ENCODE measurements around the gene RCC1.
"Not testable (repeated sequence)": the region's sequence is repeated elsewhere in the genome, so short reads cannot be mapped to it uniquely, and the experiment has no call there.

Gene RCC1

DNA sequence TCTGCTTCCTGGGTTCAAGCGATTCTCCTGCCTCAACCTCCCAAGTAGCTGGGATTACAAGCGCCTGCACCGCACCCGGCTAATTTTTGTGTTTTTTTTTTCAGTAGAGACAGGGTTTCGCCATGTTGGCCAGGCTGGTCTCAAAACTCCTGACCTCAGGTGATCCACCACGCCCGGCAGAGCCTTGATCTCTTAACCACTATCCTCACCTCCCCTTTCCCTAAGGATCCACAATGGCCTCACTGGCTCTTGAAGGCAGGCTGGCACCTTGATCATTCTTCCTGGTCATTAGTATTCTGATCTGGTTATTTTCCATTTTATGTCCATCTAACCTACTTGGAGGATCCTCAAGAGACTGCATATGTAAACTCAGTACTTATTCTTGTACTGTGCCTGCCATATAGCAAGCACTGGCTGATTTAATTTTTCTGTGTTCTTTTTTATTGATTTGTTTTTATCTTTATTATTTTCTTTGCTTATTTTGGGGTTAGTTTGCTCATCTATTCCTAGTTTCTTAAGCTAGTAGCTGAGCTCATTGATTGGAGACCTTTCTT, 6.3 kb downstream of the RCC1 start:
- no peak for DNase-seq

DNA sequence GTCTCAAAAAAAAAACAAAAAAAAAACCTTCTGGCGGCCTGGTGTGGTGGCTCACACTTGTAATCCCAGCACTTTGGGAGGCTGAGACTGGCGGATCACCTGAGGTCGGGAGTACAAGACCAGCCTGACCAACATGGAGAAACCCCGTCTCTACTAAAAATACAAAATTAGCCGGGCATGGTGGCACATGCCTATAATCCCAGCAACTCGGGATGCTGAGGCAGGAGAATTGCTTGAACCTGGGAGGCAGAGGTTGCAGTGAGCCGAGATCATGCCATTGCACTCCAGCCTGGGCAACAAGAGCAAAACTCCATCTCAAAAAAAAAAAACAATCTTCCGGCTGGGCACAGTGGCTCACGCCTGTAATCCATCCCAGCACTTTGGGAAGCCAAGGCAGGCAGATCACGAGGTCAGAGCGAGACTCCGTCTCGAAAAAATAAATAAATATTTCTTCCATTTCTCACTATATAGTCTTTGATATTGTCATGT, 8.6 kb downstream of the RCC1 start:
- DNase-seq: not testable (repeated sequence)

DNA sequence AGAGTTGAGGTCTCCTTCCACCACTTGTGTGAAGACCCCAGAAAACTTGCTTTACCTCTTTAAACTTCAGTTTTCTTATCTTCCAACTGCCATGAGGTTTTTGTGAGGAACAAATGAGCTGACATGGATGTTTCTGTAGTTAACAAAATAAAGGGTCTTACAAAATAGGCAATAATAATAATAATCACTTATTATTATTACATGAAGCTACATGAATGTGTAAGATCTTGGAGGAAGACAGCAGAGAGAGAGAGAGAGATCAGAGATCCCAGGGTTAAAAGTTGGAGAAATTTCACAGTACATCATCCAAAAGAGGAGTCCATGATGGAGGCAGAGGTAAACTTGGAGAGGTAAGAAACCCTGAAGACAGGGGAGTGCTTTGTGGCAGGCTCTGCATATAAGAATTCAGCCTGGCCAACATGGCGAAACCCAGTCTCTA, 10.7 kb downstream of the RCC1 start:
- DNase-seq: no peak

DNA sequence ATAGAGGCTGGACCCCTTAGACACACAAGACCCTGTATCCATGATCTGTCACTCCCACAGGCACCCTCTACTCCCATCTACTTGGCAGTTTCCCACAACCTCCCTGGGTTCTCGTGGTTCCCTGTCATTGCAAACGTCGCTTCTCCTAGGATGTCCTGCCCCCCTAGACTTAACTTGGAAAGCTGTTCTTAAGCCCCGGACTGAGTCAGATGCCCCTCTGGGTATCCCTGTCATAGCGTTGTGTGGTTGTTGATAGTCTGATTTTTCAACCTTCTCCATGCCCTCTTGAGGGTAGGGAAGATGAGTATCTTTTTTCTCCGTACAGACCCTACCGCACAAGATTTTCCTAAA, 11.8 kb downstream of the RCC1 start:
- no peak for DNase-seq

DNA sequence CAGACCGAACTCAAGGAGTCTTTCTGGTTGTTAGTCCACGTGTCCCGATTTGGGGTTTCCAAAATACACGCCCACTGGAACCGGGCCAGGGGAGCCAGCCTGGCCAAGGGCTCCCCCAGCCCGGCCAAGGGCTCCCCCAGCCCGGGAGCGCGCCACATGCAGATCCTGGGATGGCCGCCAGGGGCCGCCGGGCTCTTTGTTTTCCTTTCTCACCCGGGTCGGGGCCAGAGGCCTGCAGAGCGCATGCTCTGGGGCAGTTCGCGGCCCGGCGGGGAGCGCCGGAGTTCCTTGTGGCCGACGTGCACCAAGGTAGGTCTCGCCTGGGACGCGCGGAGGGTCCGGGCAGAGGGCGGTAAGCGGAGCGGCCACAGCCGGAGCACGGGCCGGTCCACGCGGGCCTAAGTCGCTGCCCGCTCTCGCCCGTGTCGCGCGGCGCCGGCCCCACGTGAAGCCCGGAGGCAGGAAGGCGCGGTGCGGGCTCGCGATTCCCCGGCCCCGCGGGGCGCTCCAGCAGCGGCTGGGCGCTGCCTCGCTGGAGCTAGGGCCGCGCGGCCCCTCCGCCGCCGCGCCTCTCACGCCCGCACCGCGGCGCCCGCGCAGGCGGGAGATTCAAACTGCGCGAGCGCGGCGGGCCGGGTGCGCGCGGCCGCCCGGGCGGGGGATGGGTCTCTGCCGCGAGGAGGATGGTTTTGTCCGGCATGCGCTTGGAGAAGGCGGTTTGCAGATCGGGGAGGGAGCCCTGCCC, 12.3 kb downstream of the RCC1 start:
- peak; percentile 91 to 96 (median 93) for DNase-seq

DNA sequence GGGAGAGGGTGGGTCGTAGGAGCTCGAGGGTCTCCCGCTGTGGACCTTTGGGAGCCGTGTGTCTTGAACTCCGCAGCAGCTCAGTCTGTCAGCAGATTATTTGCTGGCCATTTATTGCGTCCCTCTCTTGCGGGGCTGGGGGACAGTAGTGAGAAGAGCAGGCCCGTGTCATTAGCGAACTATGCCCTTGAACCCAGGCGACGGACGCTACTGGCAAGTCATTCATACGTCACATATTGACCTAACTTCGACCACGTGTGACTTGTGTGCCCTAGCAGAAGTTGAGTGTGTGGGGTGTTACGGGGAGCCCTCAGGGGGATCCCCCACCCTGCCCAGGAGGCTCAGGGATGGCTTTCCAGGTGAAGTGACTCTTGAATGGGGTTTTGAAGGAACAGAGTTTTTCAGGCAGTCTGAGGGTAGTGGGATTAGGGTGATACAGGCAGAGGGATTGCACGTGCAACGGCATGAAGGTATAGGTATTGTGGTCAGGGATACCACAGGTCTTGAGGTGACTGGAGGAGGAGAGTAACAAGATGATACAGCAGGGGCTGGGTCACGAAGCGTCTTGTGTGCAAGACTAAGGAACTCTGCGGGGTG, 13.0 kb downstream of the RCC1 start:
- peak; percentile 57 to 63 (median 58) for DNase-seq

DNA sequence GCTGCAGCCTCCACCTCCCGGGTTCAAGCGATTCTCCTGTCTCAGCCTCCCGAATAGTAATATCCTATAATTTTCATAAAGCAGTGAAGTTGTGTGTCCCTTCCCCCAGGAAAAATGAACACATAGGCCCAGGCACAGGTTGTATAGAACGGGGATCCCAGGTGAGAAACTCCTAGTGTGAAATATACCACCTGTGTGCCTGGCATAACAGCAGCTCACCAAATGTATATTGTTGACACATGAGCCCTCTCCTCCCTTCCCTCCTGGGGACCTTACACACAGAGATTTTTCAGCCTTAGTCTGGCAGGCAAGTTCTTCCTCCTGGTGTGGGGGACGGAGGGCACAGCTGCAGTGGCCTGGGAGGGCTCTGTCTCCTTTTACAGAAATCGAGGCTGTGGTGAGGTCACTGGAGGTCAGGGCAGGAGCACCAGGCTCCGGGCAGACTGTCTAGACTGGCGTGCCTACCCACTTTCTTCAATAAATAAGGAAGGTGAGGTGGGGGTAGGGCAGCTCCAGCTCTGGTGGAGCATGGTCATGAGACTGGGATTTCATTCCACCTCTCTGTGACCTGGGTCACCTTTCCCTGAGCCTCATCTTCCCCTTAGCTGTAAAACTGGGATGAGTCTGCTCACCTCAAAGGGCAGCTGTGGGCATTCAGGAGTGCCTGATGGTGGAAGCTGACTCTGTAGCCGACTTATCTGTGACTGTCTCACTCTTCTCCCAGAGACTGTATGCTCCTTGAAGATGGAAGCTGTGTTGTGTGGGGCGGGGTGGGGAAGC, 14.3 kb downstream of the RCC1 start:
- DNase-seq: no peak

DNA sequence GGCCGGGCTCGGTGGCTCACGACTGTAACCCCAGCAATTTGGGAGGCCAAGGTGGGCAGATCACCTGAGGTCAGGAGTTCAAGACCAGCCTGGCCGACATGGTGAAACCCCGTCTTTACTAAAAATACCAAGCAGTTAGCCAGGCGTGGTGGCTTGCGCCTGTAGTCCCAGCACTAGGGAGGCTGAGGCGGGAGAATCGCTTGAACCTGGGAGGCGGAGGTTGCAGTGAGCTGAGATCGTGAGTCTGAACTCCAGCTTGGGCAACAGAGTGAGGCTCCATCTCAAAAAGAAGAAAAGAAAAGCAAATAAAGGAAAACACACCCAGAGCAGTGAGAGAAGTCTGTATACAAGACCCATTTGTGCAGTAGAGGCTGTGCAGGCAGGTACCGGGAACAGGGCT, 15.0 kb downstream of the RCC1 start:
- DNase-seq: not testable (repeated sequence)

DNA sequence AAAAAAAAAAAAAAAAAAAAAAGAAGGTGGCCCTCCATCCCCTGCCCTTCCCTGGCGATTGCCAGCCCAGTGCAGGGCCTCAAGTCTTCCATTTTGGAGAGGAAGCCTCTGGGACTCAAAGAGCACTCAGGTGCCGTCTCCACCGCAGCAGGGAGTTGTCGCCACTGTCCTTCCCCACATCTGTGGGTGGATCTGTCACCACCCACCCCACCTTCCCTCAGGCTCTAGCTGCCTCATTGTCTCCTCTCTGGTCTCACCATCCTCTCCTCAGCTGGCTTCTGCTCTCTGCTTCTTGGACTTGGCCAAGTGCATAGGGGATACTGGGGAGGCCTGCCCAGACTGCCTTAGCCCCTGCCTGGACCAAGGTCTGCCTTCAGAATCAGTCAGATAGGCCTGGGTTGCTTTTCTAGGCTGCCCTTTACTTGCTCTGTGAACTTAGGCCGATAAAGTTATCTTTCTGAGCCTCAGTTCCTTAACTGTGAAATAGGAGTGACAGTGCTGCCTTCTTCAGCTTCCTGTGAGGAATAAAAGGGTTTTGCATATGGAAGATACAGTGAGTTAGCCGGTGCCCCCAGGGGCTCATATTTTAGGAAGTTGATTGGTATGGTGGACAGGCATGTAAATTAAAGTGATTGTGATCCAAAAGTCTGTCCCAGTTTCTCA, 15.8 kb downstream of the RCC1 start:
- DNase-seq: no peak

DNA sequence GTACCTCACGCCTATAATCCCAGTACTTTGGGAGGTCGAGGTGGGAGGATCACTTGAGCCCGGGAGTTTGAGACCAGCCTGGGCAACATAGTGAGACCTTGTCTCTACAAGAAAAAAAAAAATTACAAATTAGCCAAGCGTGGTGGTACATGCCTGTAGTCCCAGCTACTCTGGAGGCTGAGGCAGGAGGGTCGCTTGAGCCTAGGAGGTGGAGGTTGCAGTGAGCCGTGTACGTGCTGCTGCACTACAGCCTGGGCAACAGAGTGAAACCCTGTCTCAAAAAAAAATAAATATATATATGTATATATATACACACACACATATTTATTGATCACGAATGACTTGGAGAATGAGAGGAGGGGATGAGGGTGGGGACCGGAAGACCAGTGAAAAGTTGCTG, 16.7 kb downstream of the RCC1 start:
- not testable (repeated sequence) for DNase-seq

DNA sequence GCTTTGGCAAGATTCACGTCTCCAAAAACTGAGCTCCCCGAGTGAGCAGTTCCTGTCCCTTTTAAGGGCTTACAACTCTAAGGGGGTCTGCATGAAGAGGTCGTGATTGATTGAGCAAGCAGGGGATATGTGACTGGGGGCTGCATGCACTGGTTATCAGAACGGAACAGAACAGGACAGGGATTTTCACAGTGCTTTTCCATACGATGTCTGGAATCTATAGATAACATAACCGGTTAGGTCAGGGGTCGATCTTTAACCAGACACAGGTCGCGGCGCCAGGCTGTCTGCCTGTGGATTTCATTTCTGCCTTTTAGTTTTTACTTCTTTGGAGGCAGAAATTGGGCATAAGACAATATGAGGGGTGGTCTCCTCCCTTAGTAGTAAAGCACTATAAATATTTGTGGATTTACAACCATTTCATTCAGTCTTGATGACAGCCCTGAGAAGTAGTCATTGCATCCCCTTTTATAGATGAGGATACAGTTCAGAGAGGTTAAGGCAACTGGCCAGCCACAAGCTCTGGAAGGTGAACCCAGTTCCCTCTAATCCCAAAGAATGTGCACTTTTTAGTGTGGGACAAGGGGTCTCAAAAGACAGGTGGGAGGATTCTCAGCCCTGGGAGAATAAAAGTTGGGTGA, 19.3 kb downstream of the RCC1 start:
- DNase-seq: not testable (repeated sequence)

DNA sequence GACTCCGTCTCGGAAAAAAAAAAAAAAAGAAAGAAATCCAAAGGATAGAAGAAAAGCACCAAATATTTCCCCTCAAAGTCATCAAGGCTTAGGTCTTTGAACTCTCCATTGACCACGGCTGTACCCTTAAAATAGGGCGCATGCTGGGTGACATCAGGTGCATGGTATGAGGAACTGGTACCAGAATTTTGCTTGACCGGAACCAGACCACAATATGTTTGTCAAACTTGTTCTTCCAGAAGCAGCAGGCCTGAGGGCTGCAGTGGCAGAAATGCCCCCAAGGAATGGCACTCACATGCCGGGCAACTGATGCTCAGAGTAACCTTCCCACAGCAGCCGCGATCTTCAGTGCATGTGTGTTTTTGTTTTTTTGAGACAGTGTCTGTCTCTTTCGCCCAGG, 21.0 kb downstream of the RCC1 start:
- DNase-seq: no peak

DNA sequence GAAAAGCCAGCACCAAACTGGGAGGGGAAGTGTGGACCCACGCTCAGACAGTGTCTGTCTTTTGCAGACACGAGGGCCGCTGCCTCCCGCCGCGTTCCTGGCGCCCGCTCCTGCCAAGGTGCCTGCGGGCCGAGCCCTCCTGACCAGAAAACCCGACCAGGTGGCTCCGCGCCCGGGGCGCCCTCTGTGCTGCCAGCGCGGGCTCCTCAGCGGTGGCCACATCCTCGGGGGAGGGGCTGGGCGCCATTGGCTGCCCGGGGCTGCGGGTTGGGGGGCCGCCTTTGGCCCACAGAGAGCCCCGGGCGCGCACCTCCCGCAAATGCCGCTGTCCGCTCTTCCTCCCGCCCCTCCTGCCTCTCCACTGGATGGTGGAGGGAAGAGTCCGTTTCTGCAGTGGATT, 24.6 kb downstream of the RCC1 start:
- no peak for DNase-seq

DNA sequence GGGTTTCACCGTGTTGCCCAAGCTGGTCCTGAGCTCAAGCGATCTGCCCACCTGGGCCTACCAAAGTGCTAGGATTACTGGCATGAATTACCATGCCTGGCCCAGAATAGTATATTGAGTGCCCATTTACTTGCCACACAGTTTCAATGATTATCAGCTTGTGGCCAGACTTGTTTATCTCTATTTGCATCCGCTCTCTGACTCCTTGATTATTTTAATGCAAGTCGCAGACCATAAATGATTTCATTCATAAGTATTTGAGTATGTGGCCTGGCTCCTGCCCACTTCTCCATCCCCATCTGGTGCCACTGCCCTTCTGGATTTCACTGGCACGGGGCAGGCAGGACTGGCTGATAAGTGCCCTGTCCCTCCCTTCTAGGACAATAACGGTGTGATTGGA, 28.8 kb downstream of the RCC1 start:
- no peak for DNase-seq

DNA sequence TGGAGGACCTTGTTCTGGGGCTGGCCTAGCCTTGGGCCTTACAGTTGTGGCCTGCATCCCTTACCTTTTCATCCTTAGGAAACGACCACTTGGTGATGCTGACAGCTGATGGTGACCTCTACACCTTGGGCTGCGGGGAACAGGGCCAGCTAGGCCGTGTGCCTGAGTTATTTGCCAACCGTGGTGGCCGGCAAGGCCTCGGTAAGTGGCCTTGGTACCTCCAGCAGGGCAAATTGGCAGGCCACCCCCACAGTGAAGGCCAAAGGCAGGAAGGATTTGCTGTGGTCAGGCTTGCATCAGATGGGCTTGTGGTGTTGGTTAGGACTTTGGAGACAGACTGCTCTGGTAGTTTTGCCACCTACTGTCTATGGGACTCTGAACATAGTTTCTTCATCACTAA, 29.3 kb downstream of the RCC1 start:
- DNase-seq: no peak

DNA sequence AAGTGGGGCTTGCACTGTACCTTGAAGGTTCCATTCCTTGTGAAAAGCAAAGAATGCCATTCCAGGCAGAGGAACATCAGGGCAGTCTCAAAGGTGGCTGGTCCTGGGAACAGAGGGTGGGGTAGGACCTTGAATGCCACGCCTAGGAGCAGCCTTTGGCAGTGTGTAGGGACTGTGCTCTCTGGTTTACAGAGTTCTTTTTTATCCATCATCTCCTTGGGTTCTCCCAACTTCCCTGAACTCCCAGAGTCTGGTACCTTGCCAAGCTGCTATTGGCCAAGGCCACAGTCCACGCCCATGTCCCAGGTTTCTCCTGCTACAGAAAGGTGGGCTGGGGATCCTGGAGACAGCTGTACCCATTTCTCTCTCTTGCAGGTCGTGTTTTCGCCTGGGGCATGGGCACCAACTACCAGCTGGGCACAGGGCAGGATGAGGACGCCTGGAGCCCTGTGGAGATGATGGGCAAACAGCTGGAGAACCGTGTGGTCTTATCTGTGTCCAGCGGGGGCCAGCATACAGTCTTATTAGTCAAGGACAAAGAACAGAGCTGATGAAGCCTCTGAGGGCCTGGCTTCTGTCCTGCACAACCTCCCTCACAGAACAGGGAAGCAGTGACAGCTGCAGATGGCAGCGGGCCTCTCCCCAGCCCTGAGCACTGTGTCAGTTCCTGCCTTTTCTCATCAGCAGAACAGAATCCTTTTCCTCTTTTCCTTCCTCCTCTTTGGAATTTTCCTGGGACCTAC, 31.8 kb downstream of the RCC1 start:
- DNase-seq: no peak

DNA sequence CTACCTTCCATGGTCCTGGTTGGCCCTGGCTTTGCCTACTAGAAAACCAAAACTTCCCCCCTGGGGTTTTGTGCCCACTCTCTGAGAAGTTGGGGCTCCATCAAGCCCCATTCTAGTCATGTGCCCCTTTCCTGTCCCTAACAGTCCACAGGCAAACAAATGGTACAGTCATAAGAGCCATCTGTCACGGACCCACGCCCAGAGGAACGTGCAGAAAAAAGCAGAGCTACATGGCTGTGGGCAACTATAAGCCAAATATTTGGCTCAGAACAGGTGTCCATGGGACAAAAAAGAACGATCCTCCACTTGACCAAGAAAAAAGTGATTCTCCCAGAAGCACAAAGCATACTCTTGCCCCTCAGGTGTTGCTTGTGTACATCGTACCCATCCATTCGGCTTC, 32.4 kb downstream of the RCC1 start:
- no peak for DNase-seq

DNA sequence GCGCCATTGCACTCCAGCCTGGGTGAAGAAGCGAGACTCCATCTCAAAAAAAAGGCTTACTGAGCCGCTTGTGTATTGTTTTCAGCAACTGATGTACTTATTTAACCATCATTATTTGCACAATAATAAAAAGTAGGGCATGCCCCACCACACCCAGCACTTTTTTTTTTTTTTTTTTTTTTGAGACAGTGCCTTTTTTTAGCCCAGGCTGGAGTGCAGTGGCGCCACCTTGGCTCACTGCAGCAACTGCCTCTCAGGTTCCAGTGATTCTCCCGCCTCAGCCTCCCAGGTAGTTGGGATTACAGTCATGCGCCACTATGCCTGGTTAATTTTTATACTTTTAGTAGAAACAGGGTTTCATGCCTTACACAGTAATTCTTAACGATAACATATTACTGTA, 34.8 kb downstream of the RCC1 start:
- no peak for DNase-seq

DNA sequence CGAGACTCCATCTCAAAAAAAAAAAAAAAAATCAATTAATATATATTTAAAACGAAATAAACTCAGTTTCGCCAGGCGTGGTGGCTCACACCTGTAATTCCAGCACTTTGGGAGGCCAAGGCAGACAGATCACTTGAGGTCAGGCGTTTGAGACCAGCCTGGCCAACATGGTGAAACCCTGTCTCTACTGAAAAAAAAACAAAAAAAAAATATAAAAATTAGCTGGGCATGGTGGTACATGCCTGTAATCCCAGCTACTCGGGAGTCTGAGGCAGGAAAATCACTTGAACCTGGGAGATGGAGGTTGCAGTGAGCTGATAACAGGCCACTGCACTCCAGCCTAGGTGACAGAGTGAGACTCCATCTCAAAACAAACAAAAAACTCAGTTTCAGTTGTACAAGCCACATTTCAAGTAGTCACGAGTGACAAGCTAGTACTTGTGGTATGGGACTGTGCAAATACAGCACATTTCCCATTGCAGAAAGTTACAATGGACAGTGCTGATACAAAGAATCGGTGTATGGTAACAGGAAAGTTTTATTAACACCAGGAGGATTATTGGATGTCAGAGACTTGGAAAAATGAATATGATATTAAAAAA, 35.7 kb downstream of the RCC1 start:
- DNase-seq: not testable (repeated sequence)

DNA sequence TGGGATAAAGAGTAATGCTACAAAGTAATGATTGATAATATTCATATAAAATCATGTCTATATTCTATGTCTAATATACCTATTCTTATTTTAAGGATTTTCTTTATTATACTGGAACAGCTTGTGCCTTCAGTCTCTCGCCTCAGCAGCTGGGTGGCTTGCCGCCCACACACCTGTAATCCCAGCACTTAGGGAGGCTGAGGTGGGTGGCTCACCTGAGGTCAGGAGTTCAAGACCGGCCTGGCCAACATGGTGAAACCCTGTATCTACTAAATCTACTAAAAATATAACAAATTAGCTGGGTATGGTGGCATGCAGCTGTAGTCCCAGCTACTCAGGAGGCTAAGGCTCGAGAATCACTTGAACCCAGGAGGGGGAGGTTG, 39.4 kb downstream of the RCC1 start:
- no peak for DNase-seq

DNA sequence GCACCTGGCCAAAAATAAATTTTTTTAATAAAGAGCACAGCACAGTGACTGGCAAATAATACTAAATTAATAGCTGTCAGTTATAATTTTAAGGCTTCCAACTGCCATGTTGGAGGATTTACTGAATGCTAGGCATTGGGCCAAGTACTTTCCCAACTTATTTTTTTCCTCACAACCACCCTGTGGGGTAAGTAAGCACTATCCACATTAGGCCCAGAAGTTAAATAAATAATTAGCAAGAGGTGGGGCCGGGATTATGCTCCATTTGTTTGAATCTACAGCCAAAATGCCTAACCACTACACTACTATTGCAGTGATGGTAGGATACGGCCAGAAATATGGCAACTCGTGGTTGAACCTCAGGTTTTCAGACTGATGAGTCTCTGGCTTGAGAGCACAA, 42.5 kb downstream of the RCC1 start:
- DNase-seq: no peak

Measured in suppressor macrophage treated with lipopolysaccharide for 1 hour (primary cell).